Activated CD4-positive, alpha-beta T cell treated with anti-CD3 and anti-CD28 coated beads, Interleukin-2, amount 10 ng/mL, durations not matched to agents 24 days and 14 days (primary cell): ENCODE results near the gene CSRNP2. TPM values are rescaled to one million over a fixed set of nuclear protein-coding genes. Genes with fewer than 3 reads are reported as not detected.
"Not testable (repeated sequence)": the region's sequence is repeated elsewhere in the genome, so short reads cannot be mapped to it uniquely, and the experiment has no call there.

Experiments
- DNase-seq: peaks from one replicate; pipeline ENCODE4 v3.0.0; 2022
- H3K27ac Mint-ChIP-seq: one replicate; pipeline ENCODE4 v1.8.0; 2022; ENCODE audit warnings: mild to moderate bottlenecking, mixed read lengths
- H3K27me3 Mint-ChIP-seq: one replicate; pipeline ENCODE4 v1.8.0; 2022; ENCODE audit warnings: mixed read lengths
- H3K36me3 Mint-ChIP-seq: one replicate; pipeline ENCODE4 v1.8.0; 2022; ENCODE audit warnings: low read depth, mild to moderate bottlenecking, mixed read lengths
- H3K4me1 Mint-ChIP-seq: one replicate; pipeline ENCODE4 v1.8.0; 2021; ENCODE audit warnings: mixed read lengths
- H3K4me3 Mint-ChIP-seq: one replicate; pipeline ENCODE4 v1.8.0; 2022; ENCODE audit warnings: mild to moderate bottlenecking, moderate library complexity, mixed read lengths
- H3K9me3 Mint-ChIP-seq: one replicate; pipeline ENCODE4 v1.8.0; 2021; ENCODE audit warnings: mixed read lengths
- intact Hi-C: fragments of 100-400 bp; cut with micrococcal nuclease; formaldehyde crosslinking; loops from one replicate; pipeline ENCODE4 v1.15.1; 2023
- total RNA-seq: library from RNA; stranded (reverse); gene quantifications from 2 replicates; pipeline ENCODE4 v1.2.3, GENCODE V29; 2022

Gene CSRNP2
- total RNA-seq, 1 donor from 2014 or later = 22.9 TPM

DNA sequence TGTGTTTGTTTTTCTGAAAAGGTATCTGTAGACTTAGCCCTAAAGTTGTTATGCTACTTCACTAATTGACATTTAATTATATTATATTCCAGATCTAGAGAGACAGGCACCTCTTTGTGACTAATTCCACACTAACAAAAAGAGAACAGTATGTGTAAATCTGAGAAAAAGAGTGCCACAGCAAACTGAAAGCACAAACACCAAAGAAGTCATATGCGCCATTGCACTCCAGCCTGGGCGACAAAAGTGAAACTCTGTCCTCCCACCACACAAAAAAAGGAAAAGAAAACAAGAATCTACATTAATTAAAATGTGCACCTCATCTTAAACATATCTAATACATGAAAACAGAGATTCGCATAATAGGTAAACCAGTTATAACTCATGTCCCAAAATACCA is 4.4 kb upstream of the CSRNP2 start:
- H3K27ac Mint-ChIP-seq = peak overlapping the region; percentile 60
- intact Hi-C loops = no loop called here
- peaks cover 20% of the 10 kb centered on the region for H3K4me1 Mint-ChIP-seq
- peaks cover 21% of the 10 kb centered on the region for H3K36me3 Mint-ChIP-seq
- no peaks in the 10 kb centered on the region for H3K9me3 Mint-ChIP-seq
- no peaks in the 10 kb centered on the region for H3K27me3 Mint-ChIP-seq
- peak; percentile 68 for DNase-seq
- H3K4me3 Mint-ChIP-seq = peak overlapping the region; percentile 3

DNA sequence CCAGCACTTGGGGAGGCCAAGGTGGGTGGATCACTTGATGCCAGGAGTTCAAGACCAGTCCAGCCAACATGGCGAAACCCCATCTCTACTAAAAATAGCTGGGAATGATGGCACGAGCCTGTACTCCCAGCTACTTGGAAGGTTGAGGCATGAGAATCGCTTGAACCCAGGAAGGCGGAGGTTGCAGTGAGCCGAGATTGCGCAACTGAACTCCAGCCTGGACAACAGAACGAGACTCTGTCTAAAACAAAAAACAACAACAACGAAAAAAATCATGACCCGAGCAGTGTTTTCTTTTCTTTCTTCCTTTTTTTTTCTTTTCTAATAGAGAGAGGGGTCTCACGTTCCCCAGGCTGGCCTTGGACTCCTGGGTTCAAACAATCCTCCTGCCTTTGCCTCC is 3.5 kb upstream of the CSRNP2 start:
- H3K36me3 Mint-ChIP-seq = peaks cover 25% of the 10 kb centered on the region
- H3K4me3 Mint-ChIP-seq = no peak overlapping the region
- intact Hi-C loops = no loop called here
- DNase-seq = no peak
- no peaks in the 10 kb centered on the region for H3K27me3 Mint-ChIP-seq
- no peaks in the 10 kb centered on the region for H3K9me3 Mint-ChIP-seq
- no peak overlapping the region for H3K27ac Mint-ChIP-seq
- peaks cover 29% of the 10 kb centered on the region for H3K4me1 Mint-ChIP-seq

GRCh38 chr12:51085757-51086156 is 2.4 kb upstream of the CSRNP2 start:
- H3K36me3 Mint-ChIP-seq = peaks cover 19% of the 10 kb centered on the region
- no peak overlapping the region for H3K4me3 Mint-ChIP-seq
- no peak overlapping the region for H3K27ac Mint-ChIP-seq
- intact Hi-C loops = no loop called here
- no peaks in the 10 kb centered on the region for H3K27me3 Mint-ChIP-seq
- peaks cover 29% of the 10 kb centered on the region for H3K4me1 Mint-ChIP-seq
- no peaks in the 10 kb centered on the region for H3K9me3 Mint-ChIP-seq
- DNase-seq = no peak

- intact Hi-C loops = loop anchor here (1.0 to 5.0 kb wide), 6 partner anchors 34 to 1925 kb away; partner anchors contain the start of genes DAZAP2, EIF4B, LETMD1 and POU6F1
- H3K36me3 Mint-ChIP-seq = peaks cover 16% of the 10 kb centered on the region
- peak overlapping the region; percentile 91 for H3K27ac Mint-ChIP-seq
- H3K4me3 Mint-ChIP-seq = peak overlapping the region; percentile 95
- H3K4me1 Mint-ChIP-seq = peaks cover 25% of the 10 kb centered on the region
- peak; percentile 74 for DNase-seq
- no peaks in the 10 kb centered on the region for H3K9me3 Mint-ChIP-seq
- H3K27me3 Mint-ChIP-seq = no peaks in the 10 kb centered on the region
Measured at GRCh38 chr12:51082561-51083125, 753 bp downstream of the CSRNP2 start.

DNA sequence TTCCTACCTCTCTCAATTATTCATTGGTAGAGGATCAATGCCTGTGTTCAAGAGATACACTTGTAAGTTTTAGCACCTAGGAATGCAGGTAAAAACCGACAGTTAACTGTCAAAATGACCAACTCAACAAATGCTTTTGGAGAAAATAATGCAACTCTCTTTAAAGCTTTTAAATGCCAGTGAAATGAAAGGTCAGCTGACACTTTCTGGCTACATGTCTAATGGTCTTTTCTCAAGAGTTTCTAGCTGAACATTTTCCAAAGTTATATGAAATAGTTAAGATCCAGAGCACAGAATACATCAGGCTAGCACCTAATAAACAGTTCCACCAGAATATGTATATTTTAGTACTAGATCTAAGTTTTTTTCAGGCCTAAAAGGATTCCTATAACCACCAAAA is 2.0 kb downstream of the CSRNP2 start:
- Mint-ChIP-seq H3K4me1 (peaks cover 24% of the 10 kb centered on the region), H3K36me3 (peaks cover 16% of the 10 kb centered on the region), H3K27ac (no peak overlapping the region), H3K27me3 (no peaks in the 10 kb centered on the region), H3K4me3 (peak overlapping the region; percentile 95), H3K9me3 (no peaks in the 10 kb centered on the region)
- intact Hi-C loops = loop anchor here (5.0 kb wide), 2 partner anchors 136 to 1926 kb away; partner anchors contain the start of genes EIF4B and POU6F1
- no peak for DNase-seq

- H3K27ac Mint-ChIP-seq = no peak overlapping the region
- no peak overlapping the region for H3K4me3 Mint-ChIP-seq
- peaks cover 30% of the 10 kb centered on the region for H3K4me1 Mint-ChIP-seq
- H3K36me3 Mint-ChIP-seq = peaks cover 15% of the 10 kb centered on the region
- intact Hi-C loops = loop anchor here (5.0 kb wide), 2 partner anchors 137 to 1927 kb away; partner anchors contain the start of genes EIF4B and POU6F1
- H3K27me3 Mint-ChIP-seq = no peaks in the 10 kb centered on the region
- no peak for DNase-seq
- H3K9me3 Mint-ChIP-seq = no peaks in the 10 kb centered on the region
Measured at GRCh38 chr12:51080136-51080535, 3.3 kb downstream of the CSRNP2 start.

DNA sequence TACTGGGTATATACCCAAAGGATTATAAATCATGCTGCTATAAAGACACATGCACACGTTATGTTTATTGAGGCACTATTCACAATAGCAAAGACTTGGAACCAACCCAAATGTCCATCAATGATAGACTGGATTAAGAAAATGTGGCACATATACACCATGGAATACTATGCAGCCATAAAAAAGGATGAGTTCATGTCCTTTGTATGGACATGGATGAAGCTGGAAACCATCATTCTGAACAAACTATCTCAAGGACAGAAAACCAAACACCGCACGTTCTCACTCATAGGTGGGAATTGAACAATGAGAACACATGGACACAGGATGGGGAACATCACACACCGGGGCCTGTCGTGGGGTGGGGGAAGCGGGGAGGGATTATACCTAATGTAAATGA is 4.5 kb downstream of the CSRNP2 start:
- peaks cover 30% of the 10 kb centered on the region for H3K4me1 Mint-ChIP-seq
- H3K27me3 Mint-ChIP-seq, H3K9me3 Mint-ChIP-seq: not testable (repeated sequence)

DNA sequence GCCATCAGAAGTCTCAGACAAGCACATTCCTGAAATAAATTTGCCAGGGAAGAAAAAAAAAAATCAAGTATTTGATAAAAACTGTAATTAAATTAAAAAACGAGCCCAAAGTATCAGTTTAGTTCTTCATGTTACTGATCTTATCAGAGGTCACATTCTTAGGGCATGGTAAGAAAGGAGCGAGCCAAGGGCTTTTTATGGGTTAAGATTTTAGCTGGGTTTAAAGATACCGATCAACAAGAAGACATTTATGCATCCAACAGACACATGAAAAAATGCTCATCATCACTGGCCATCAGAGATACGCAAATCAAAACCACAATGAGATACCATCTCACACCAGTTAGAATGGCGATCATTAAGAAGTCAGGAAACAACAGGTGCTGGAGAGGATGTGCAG is 5.0 kb downstream of the CSRNP2 start:
- H3K27ac Mint-ChIP-seq, DNase-seq, H3K27me3 Mint-ChIP-seq, H3K9me3 Mint-ChIP-seq, intact Hi-C loops, H3K4me3 Mint-ChIP-seq: not testable (repeated sequence)
- Mint-ChIP-seq H3K4me1 (peaks cover 27% of the 10 kb centered on the region), H3K36me3 (peaks cover 21% of the 10 kb centered on the region)

More for the DNA sequence above, 4.5 kb downstream of the CSRNP2 start:
- intact Hi-C loops, H3K27ac Mint-ChIP-seq, DNase-seq, H3K4me3 Mint-ChIP-seq: not testable (repeated sequence)
- peaks cover 17% of the 10 kb centered on the region for H3K36me3 Mint-ChIP-seq

DNA sequence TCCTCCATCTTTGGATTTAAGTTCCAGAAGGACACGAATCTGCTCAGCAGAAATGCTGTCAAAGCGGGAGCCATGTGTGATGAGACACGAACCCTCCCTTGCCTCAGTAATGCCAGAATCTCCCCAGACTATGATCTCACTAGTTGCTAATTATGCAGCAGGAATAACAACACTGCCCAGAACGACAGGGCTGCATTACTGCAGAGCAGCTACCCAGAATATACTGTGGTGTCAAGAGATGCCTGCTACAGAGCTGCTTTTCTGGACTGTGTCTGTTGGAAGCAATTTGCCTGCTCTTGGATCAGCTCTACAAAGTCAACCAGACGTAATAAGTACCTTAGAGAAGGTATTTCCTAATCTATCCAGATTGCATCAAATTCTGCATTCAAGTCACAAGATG is 5.5 kb downstream of the CSRNP2 start:
- H3K27me3 Mint-ChIP-seq = no peaks in the 10 kb centered on the region
- H3K9me3 Mint-ChIP-seq = no peaks in the 10 kb centered on the region
- H3K27ac Mint-ChIP-seq = no peak overlapping the region
- H3K4me3 Mint-ChIP-seq = no peak overlapping the region
- DNase-seq = no peak
- intact Hi-C loops = no loop called here
- peaks cover 26% of the 10 kb centered on the region for H3K4me1 Mint-ChIP-seq
- peaks cover 25% of the 10 kb centered on the region for H3K36me3 Mint-ChIP-seq

- H3K27ac Mint-ChIP-seq = peak overlapping the region; percentile 1
- intact Hi-C loops = no loop called here
- H3K4me3 Mint-ChIP-seq = peak overlapping the region; percentile 1
- no peaks in the 10 kb centered on the region for H3K9me3 Mint-ChIP-seq
- peaks cover 16% of the 10 kb centered on the region for H3K4me1 Mint-ChIP-seq
- DNase-seq = no peak
- H3K27me3 Mint-ChIP-seq = no peaks in the 10 kb centered on the region
- peaks cover 29% of the 10 kb centered on the region for H3K36me3 Mint-ChIP-seq
Measured at GRCh38 chr12:51076236-51076930, 7.0 kb downstream of the CSRNP2 start.

GRCh38 chr12:51075390-51075789 is 8.0 kb downstream of the CSRNP2 start:
- intact Hi-C loops = no loop called here
- H3K4me3 Mint-ChIP-seq = no peak overlapping the region
- H3K9me3 Mint-ChIP-seq = no peaks in the 10 kb centered on the region
- peaks cover 15% of the 10 kb centered on the region for H3K4me1 Mint-ChIP-seq
- peaks cover 27% of the 10 kb centered on the region for H3K36me3 Mint-ChIP-seq
- no peaks in the 10 kb centered on the region for H3K27me3 Mint-ChIP-seq
- DNase-seq = no peak
- no peak overlapping the region for H3K27ac Mint-ChIP-seq

GRCh38 chr12:51071663-51072062 is 11.7 kb downstream of the CSRNP2 start:
- H3K4me1 Mint-ChIP-seq = peaks cover 11% of the 10 kb centered on the region
- H3K27me3 Mint-ChIP-seq = no peaks in the 10 kb centered on the region
- no peaks in the 10 kb centered on the region for H3K9me3 Mint-ChIP-seq
- no peak for DNase-seq
- no peak overlapping the region for H3K27ac Mint-ChIP-seq
- intact Hi-C loops = no loop called here
- no peak overlapping the region for H3K4me3 Mint-ChIP-seq
- H3K36me3 Mint-ChIP-seq = peaks cover 40% of the 10 kb centered on the region

DNA sequence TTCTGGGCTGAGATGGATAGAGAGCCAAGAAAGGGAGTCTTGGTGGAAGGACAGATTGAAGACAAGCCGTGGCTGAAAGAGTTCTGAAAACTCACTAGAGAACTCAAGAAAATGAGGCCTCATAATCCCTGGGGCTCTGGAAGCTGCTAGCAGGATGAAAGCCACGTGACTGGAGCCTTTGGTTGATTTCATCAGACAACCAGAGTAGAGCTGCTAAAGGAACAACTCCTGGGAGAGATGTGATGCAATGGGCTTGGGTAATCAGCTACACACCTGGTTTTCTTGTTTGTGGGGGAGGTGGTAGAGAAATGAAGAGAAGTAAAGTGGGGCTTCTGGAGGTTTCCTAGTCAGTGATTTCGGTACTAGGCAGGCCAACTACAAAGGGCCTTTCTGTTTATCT is 13.4 kb downstream of the CSRNP2 start:
- no peak for DNase-seq
- peak overlapping the region; percentile 5 for H3K27ac Mint-ChIP-seq
- H3K4me3 Mint-ChIP-seq = no peak overlapping the region
- no peaks in the 10 kb centered on the region for H3K4me1 Mint-ChIP-seq
- H3K36me3 Mint-ChIP-seq = peaks cover 45% of the 10 kb centered on the region
- intact Hi-C loops = no loop called here
- H3K27me3 Mint-ChIP-seq = no peaks in the 10 kb centered on the region
- no peaks in the 10 kb centered on the region for H3K9me3 Mint-ChIP-seq

DNA sequence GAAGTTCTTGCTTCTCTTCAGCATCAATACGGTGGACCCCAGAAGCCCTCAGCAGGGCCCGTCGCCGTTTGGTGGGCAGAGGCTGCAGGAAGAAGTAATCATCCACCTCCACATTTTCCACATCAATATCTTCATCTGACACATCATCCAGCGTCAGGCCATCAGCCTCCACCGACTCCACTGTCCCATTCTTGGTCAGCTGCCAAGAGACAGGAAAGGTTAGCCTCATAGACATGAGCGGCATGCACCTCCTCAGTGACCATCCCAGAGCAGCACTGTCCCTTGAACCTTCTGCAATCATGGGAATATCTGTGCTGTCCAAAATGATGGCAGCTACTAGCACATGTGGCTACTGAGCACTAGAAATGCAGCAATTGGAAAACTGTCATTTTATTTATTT is 15.6 kb downstream of the CSRNP2 start:
- Mint-ChIP-seq H3K27me3 (no peaks in the 10 kb centered on the region), H3K9me3 (no peaks in the 10 kb centered on the region), H3K27ac (peak overlapping the region; percentile 22), H3K4me1 (no peaks in the 10 kb centered on the region), H3K4me3 (no peak overlapping the region), H3K36me3 (peaks cover 45% of the 10 kb centered on the region)
- no peak for DNase-seq
- intact Hi-C loops = no loop called here
